DOHH2 (cell line): ENCODE measurements around the gene RBM47.

Experiments used
- EZH2phosphoT487 ChIP-seq: fragments of 200-600 bp; sonication (generic); IDR thresholded peaks from 2 replicates; pipeline ENCODE4 v1.6.1; 2017; ENCODE audit warnings: borderline replicate concordance, mild to moderate bottlenecking, antibody characterized with exemption, low read length, moderate library complexity, mixed read lengths
- TF ChIP-seq, protein P1 (sequence below): fragments of 200-600 bp; sonication (generic); IDR thresholded peaks from one replicate; pipeline ENCODE4 v1.5.1; 2014; ENCODE audit warnings: antibody characterized with exemption, mild to moderate bottlenecking, low read depth, low read length; ENCODE audit not compliant: poor library complexity, severe bottlenecking

DNA sequence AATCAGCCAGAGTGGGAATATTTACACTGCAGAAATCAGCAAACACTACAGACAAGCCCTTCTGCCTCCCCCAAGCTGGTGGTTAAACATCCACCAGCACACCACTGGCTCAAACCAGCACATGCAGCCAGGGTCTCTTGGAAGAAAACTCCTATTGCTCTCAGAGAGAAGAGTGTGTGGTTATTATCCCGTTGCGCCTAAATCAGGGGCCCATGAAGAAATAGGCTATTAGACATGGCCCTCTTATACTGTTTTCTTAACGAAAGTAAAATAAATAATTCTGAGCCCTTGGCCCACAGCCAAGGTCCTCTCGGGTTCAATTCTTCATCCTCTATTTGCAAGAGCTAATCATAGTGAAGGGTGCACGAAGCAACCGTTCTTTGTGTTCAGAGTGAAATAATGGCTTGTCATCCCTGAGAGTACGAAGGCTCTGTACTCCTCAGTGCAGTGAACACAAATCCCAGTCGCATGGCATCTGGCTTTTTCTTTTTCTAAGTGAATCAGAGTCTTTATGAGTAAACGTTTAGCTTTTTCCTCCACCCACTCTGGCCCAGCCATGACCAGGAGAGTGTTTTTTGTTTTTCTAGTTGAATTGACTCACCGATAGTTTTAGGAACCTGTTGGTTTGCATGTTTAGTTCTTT lies 33.4 kb upstream of the RBM47 start:
- TF ChIP-seq, protein P1, sequence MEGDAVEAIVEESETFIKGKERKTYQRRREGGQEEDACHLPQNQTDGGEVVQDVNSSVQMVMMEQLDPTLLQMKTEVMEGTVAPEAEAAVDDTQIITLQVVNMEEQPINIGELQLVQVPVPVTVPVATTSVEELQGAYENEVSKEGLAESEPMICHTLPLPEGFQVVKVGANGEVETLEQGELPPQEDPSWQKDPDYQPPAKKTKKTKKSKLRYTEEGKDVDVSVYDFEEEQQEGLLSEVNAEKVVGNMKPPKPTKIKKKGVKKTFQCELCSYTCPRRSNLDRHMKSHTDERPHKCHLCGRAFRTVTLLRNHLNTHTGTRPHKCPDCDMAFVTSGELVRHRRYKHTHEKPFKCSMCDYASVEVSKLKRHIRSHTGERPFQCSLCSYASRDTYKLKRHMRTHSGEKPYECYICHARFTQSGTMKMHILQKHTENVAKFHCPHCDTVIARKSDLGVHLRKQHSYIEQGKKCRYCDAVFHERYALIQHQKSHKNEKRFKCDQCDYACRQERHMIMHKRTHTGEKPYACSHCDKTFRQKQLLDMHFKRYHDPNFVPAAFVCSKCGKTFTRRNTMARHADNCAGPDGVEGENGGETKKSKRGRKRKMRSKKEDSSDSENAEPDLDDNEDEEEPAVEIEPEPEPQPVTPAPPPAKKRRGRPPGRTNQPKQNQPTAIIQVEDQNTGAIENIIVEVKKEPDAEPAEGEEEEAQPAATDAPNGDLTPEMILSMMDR, result no peak
- TF ChIP-seq EZH2phosphoT487, result no peak
